SH-SY5Y (cell line): ENCODE measurements around the gene HDGF.

Experiments used
- GATA2 ChIP-seq: IDR thresholded peaks from 2 replicates; pipeline ENCODE4 v1.6.1; 2011; ENCODE audit warnings: mild to moderate bottlenecking, low read depth, low read length
- GATA3 ChIP-seq: IDR thresholded peaks from 2 replicates; pipeline ENCODE4 v1.6.1; 2011; ENCODE audit warnings: low read depth, mild to moderate bottlenecking, low read length, moderate library complexity

GRCh38 chr1:156707417-156708217 is 43.9 kb downstream of the HDGF start:
- TF ChIP-seq GATA2 (no peak), GATA3 (no peak)
